Mucosa of descending colon (tissue), 3 donors: ENCODE measurements around the gene KRTAP5-11. TPM values are rescaled to one million over a fixed set of nuclear protein-coding genes. Genes with fewer than 3 reads are reported as not detected.
A peak's percentile ranks its signal among the peaks of the same experiment; 100 is the strongest.
"Not testable (repeated sequence)": the region's sequence is repeated elsewhere in the genome, so short reads cannot be mapped to it uniquely, and the experiment has no call there.

Experiments used
- ATAC-seq: fragments of 200-7000 bp; cut with Tn5 transposase; one replicate; pipeline ENCODE4 v1.9.1; 2020; ENCODE audit warnings: mild to moderate bottlenecking, moderate library complexity
- DNase-seq, 3 donors: peaks; one replicate each; pipeline ENCODE4 v3.0.0-alpha.2; 2020
- H3K36me3 ChIP-seq: fragments of 200-600 bp; one replicate; pipeline ENCODE4 v1.8.0; 2021; ENCODE audit warnings: low read depth, mild to moderate bottlenecking
- H3K4me1 ChIP-seq: fragments of 200-600 bp; one replicate; pipeline ENCODE4 v1.8.0; 2021; ENCODE audit warnings: low read depth, mild to moderate bottlenecking
- H3K4me3 ChIP-seq: fragments of 200-600 bp; one replicate; pipeline ENCODE4 v1.8.0; 2021; ENCODE audit warnings: mild to moderate bottlenecking
- H3K9me3 ChIP-seq: fragments of 200-600 bp; one replicate; pipeline ENCODE4 v1.8.0; 2021; ENCODE audit warnings: mild to moderate bottlenecking
- CTCF ChIP-seq: fragments of 200-600 bp; IDR thresholded peaks from one replicate; pipeline ENCODE4 v1.8.0; 2022; ENCODE audit warnings: antibody characterized with exemption, mild to moderate bottlenecking
- intact Hi-C, 2 donors: fragments of 100-400 bp; cut with DNase I in 1 of 2; cut with micrococcal nuclease in 1 of 2; formaldehyde crosslinking; loops; one replicate each; pipeline versions ENCODE4 v1.11.0 to v1.11.1; 2022; cut with DNase I, micrococcal nuclease
- long read RNA-seq, 2 donors: library from polyadenylated mRNA; unstranded; transcript quantifications; one replicate each; pipeline ENCODE4 v2.0.0, GENCODE V29; 2019 to 2021
- total RNA-seq, 3 donors: library from RNA; stranded (reverse); fragmentation: NEBNext Ultra II Directional in 2 of 3; extraction: Animal tissue kit (Norgen Biotek cat#: 25700) in 2 of 3; gene quantifications; one replicate each; pipeline versions ENCODE4 v1.2.1 to v1.2.4, GENCODE V29; 2021 to 2023
- donor health status: DM: no; HTN: no; CAD: no; lungs with moderate emphysema.
- donor health status: DM: no; HTN: no; CAD: no.
- donor health status: DM: no; HTN: yes; CAD: no.

KRTAP5-11 gene
- not detected for total RNA-seq
- long read RNA-seq, donor 1, result 0 reads
- long read RNA-seq, donor 2, result 0 reads

- intact Hi-C loops, result no loop called here
- H3K4me1 ChIP-seq, result no peaks in the 10 kb centered on the region
- H3K9me3 ChIP-seq, result no peaks in the 10 kb centered on the region
- H3K36me3 ChIP-seq, result no peaks in the 10 kb centered on the region
- DNase-seq (no peak), ATAC-seq (no peak)
- no peak for TF ChIP-seq CTCF
- H3K4me3 ChIP-seq, result no peak within 1 kb of the TSS
Measured at GRCh38 chr11:71582309-71582895, at the start of gene KRTAP5-11. TSS of gene KRTAP5-11 (minus strand) at chr11:71582875. CDS start at chr11:71582837, 38 bp downstream.

- intact Hi-C loops, H3K4me3 ChIP-seq, H3K4me1 ChIP-seq, H3K9me3 ChIP-seq, H3K36me3 ChIP-seq, ATAC-seq, DNase-seq: not testable (repeated sequence)
Measured at GRCh38 chr11:71631551-71631950, 48.9 kb upstream of the KRTAP5-11 start.

- DNase-seq, result peak in 1 of 3 donors; percentile 24
Measured at GRCh38 chr11:71630071-71630470, 47.4 kb upstream of the KRTAP5-11 start.

GRCh38 chr11:71628943-71629342, 46.3 kb upstream of the KRTAP5-11 start:
- intact Hi-C loops, H3K36me3 ChIP-seq, H3K4me1 ChIP-seq, ATAC-seq, DNase-seq, H3K4me3 ChIP-seq, H3K9me3 ChIP-seq: not testable (repeated sequence)

More at GRCh38 chr11:71630071-71630470, 47.4 kb upstream of the KRTAP5-11 start:
- H3K36me3 ChIP-seq, H3K9me3 ChIP-seq, intact Hi-C loops, H3K4me1 ChIP-seq, ATAC-seq, H3K4me3 ChIP-seq: not testable (repeated sequence)

- intact Hi-C loops, H3K9me3 ChIP-seq, ATAC-seq, H3K4me3 ChIP-seq, DNase-seq, H3K4me1 ChIP-seq, H3K36me3 ChIP-seq: not testable (repeated sequence)
Measured at GRCh38 chr11:71623226-71623625, 40.6 kb upstream of the KRTAP5-11 start.

GRCh38 chr11:71622561-71622960, 39.9 kb upstream of the KRTAP5-11 start:
- ATAC-seq, intact Hi-C loops, H3K36me3 ChIP-seq, H3K4me3 ChIP-seq, H3K4me1 ChIP-seq, H3K9me3 ChIP-seq, DNase-seq: not testable (repeated sequence)

GRCh38 chr11:71615003-71615402, 32.3 kb upstream of the KRTAP5-11 start:
- H3K4me1 ChIP-seq, H3K9me3 ChIP-seq, H3K36me3 ChIP-seq, intact Hi-C loops, ATAC-seq, H3K4me3 ChIP-seq: not testable (repeated sequence)
- DNase-seq, result peak in 1 of 3 donors; percentile 54

GRCh38 chr11:71614366-71614917, 31.8 kb upstream of the KRTAP5-11 start:
- H3K36me3 ChIP-seq, DNase-seq, ATAC-seq, H3K9me3 ChIP-seq, H3K4me3 ChIP-seq, H3K4me1 ChIP-seq, intact Hi-C loops: not testable (repeated sequence)

- H3K4me3 ChIP-seq, DNase-seq, H3K36me3 ChIP-seq, intact Hi-C loops, H3K4me1 ChIP-seq, ATAC-seq, H3K9me3 ChIP-seq: not testable (repeated sequence)
Measured at GRCh38 chr11:71613931-71614330, 31.3 kb upstream of the KRTAP5-11 start.

- H3K9me3 ChIP-seq, ATAC-seq, H3K4me3 ChIP-seq, intact Hi-C loops, DNase-seq, H3K36me3 ChIP-seq, H3K4me1 ChIP-seq: not testable (repeated sequence)
Measured at GRCh38 chr11:71611218-71611910, 28.7 kb upstream of the KRTAP5-11 start.

GRCh38 chr11:71608272-71608671, 25.6 kb upstream of the KRTAP5-11 start:
- intact Hi-C loops, DNase-seq, ATAC-seq, H3K4me1 ChIP-seq, H3K9me3 ChIP-seq, H3K4me3 ChIP-seq, H3K36me3 ChIP-seq: not testable (repeated sequence)

GRCh38 chr11:71607520-71608216, 25.0 kb upstream of the KRTAP5-11 start:
- H3K36me3 ChIP-seq, H3K9me3 ChIP-seq, H3K4me3 ChIP-seq, DNase-seq, intact Hi-C loops, H3K4me1 ChIP-seq, ATAC-seq: not testable (repeated sequence)
